HG02884 (cell line): ENCODE measurements around the gene GPBP1L1.
A peak's percentile ranks its signal among the peaks of the same experiment; 100 is the strongest.
"Not testable (repeated sequence)": the region's sequence is repeated elsewhere in the genome, so short reads cannot be mapped to it uniquely, and the experiment has no call there.

Experiments
- ATAC-seq: cut with Tn5 transposase; IDR thresholded peaks from one replicate; pipeline ENCODE4 v1.9.1; 2021; ENCODE audit warnings: mild to moderate bottlenecking, moderate library complexity; ENCODE audit not compliant: unreplicated experiment

Gene GPBP1L1

GRCh38 chr1:45604239-45604638 is 82.1 kb downstream of the GPBP1L1 start:
- no peak for ATAC-seq

- ATAC-seq, result not testable (repeated sequence)
Measured at GRCh38 chr1:45596765-45597164, 89.6 kb downstream of the GPBP1L1 start.

GRCh38 chr1:45594412-45594811 is 91.9 kb downstream of the GPBP1L1 start:
- ATAC-seq, result no peak

GRCh38 chr1:45589861-45590260 is 96.5 kb downstream of the GPBP1L1 start:
- ATAC-seq, result no peak

- ATAC-seq, result no peak
Measured at GRCh38 chr1:45586769-45587168, 99.6 kb downstream of the GPBP1L1 start.

GRCh38 chr1:45585496-45586075 is 100.7 kb downstream of the GPBP1L1 start:
- ATAC-seq, result no peak

- ATAC-seq, result no peak
Measured at GRCh38 chr1:45585110-45585426, 101.3 kb downstream of the GPBP1L1 start.

- peak; percentile 28 for ATAC-seq
Measured at GRCh38 chr1:45584351-45585109, 101.8 kb downstream of the GPBP1L1 start.

- ATAC-seq, result peak; percentile 30
Measured at GRCh38 chr1:45583666-45584350, 102.5 kb downstream of the GPBP1L1 start, which contains the start of gene NASP. NASP (plus strand) TSS chr1:45584041; CDS start chr1:45584147, 106 bp downstream.

GRCh38 chr1:45583264-45583665 is 103.1 kb downstream of the GPBP1L1 start:
- ATAC-seq, result peak; percentile 61
